A549 treated with DMSO at 1 μM for 4 hours (cell line): ENCODE results near the gene ZNRF1. TPM values are rescaled to one million over a fixed set of nuclear protein-coding genes. Genes with fewer than 3 reads are reported as not detected.

Source experiments
- total RNA-seq: library from RNA; stranded (reverse); fragments of 200-300 nt; extraction: Qiagen RNA extraction; gene quantifications from 5 replicates; pipeline ENCODE4 v1.2.3, GENCODE V29; 2022; ENCODE audit warnings: low read depth

ZNRF1 gene
- total RNA-seq = 18.4 to 25.4 TPM (median 23.5 TPM) in 5 replicates

GRCh38 chr16:74998481-74999218, at the start of gene ZNRF1:
TSS of gene ZNRF1 (plus strand) at chr16:74999024. CDS start at chr16:74999672, 648 bp downstream.

GRCh38 chr16:74984529-74985296, 14.1 kb upstream of the ZNRF1 start, which contains the start of gene WDR59:
TSS of gene WDR59 (minus strand) at chr16:74985123. CDS start at chr16:74985017, 106 bp downstream.

GRCh38 chr16:75116081-75116910, 117.5 kb downstream of the ZNRF1 start, which contains the start of gene LDHD:
TSS of gene LDHD (minus strand) at chr16:75116780. CDS start at chr16:75116720, 60 bp downstream.

GRCh38 chr16:75148311-75149195, 149.7 kb downstream of the ZNRF1 start, which contains the start of gene ZFP1:
TSS of gene ZFP1 (plus strand) at chr16:75148524. CDS start at chr16:75152952, 4,428 bp downstream.

Other genes with a start within 250 kb of the ZNRF1 start
- gene FA2H, start 224.2 kb upstream of the ZNRF1 start, total RNA-seq = 30.8 to 39.8 TPM (median 33.6 TPM) in 5 replicates
- 20.2 to 35.0 TPM (median 31.2 TPM) in 5 replicates for gene WDR59, start 13.9 kb upstream of the ZNRF1 start, total RNA-seq
- gene LDHD, start 117.8 kb downstream of the ZNRF1 start, total RNA-seq = 0.55 to 0.99 TPM (median 0.67 TPM) in 5 replicates
- 10.1 to 13.0 TPM (median 12.8 TPM) in 5 replicates for gene ZFP1, start 149.5 kb downstream of the ZNRF1 start, total RNA-seq
- gene CTRB2, start 208.1 kb downstream of the ZNRF1 start, total RNA-seq = not detected in 5 replicates
- gene CTRB1, start 220.0 kb downstream of the ZNRF1 start, total RNA-seq = not detected in 5 replicates